Measurements from ENCODE around the gene ZNF77.
"Not testable (repeated sequence)": the region's sequence is repeated elsewhere in the genome, so short reads cannot be mapped to it uniquely, and the experiment has no call there.

ZNF77 gene

DNA sequence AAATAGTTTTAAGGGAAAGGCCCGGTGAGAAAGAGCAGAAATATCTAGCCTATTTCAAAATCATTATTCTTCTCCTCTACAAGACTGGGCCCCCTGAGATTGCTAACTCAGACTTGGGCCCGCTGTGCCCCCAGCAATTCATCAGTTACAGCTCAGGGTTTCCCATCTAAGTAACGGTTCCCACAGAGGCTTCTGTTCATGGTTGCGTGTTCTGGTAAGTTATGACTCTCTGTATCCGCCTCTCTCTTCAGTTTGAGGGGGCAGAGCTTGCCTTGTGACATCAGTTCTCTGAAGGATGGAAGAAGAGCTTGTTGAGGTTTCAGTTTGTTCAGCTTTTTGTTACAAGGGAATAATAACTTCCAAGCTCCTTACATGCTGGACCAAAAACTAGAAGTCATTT is 32.5 kb downstream of the ZNF77 start:
- no peak for DNase-seq

DNA sequence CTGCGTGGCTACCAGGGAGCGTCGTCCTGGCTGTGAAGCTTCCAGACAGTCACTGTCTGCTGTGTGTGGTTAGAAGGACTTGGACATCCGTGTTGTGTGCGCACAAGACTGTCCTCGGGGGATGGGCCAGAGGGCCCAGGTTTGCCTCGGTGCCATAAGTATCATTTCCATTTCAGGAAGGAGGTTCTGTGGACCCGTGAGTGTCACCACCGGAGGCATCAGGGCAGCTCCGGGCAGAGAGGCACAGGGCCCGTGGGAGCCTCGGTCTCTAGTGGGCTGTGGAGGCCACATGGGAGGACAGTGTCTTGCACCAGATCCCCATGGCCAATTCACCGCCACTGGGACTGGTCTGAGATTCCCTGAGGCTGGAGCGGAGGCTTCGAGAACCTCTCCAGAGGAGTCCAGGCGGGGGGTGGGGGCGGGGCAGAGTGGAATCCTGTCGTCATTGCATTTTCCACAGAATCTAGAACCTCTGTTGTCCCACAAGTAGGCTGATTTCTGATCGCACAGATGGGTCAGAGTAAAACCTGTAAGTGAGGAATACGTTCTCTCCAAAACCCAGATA is 38.1 kb downstream of the ZNF77 start:
- DNase-seq: no peak

DNA sequence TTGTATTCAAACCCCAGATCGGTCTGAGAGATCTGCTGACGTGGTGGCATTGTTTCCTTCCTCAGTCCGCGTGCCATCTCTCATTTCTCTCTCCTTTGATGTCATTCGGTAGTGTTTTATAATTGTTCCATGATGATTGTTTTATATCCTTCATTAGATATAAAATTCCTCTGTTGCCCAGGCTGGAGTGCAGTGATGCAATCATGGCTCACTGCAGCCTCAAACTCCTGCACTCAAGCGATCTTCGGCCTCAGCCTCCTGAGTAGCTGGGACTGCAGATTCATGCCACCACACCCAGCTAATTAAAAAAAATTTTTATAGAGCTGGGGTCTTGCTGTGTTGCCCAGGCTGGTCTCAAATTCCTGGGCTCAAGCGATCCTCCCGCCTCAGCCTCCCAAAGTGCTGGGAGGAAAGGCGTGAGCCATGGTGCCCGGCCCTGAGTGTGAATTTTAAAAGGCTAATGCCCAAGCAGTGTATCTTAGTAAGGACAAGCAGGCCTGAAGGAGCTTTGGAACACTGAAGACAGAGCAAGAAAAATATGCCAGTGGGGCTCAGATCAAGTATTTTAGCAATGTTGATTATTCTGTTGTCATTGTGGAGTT is 38.8 kb downstream of the ZNF77 start:
- DNase-seq: no peak

DNA sequence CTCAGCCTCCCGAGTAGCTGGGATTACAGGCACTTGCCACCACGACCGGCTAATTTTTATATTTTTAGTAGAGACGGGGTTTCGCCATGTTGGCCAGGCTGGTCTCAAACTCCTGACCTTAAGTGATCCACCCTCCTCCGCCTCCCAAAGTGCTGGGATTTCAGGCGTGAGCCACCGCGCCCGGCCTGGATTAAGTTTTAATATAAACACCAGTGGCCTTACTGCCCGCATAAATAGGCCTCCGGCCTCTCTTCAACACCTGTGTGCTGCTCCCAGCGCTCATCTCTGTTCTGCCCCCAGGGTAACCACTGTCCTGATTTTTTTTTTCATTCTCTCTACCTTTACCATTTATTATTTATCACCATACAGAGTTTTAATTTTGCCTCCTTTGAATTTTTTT is 41.4 kb downstream of the ZNF77 start:
- not testable (repeated sequence) for DNase-seq

DNA sequence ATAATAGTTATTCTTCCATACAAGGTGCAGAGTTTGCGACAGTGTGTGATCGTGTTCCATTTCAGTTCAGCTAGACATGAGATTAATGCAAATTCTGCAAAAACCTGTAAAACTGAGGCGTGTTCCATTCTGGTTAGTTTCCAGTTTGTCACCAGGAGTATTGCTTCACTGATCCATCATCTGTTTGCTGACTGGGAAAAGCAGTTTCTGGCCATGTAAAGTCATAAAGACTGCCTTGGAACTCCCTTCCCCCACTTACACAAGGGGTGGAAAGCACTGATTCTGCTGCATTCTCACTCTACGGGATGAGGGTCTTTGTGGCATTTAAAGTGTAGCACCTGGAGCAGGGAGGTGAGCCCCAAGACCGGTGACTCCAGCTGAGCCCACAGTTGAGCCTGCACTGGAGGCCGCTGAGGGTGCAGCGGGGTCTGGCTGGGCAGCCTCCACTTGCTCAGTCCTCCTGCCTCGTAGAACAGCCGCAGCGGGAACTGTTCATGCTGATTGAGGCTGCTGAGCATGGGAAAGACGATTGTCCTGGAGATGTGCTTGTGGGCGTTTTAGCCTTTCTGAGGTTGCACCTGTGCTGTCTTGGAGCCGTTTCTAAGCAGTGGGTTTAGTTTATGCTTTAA is 42.1 kb downstream of the ZNF77 start:
- no peak for DNase-seq

DNA sequence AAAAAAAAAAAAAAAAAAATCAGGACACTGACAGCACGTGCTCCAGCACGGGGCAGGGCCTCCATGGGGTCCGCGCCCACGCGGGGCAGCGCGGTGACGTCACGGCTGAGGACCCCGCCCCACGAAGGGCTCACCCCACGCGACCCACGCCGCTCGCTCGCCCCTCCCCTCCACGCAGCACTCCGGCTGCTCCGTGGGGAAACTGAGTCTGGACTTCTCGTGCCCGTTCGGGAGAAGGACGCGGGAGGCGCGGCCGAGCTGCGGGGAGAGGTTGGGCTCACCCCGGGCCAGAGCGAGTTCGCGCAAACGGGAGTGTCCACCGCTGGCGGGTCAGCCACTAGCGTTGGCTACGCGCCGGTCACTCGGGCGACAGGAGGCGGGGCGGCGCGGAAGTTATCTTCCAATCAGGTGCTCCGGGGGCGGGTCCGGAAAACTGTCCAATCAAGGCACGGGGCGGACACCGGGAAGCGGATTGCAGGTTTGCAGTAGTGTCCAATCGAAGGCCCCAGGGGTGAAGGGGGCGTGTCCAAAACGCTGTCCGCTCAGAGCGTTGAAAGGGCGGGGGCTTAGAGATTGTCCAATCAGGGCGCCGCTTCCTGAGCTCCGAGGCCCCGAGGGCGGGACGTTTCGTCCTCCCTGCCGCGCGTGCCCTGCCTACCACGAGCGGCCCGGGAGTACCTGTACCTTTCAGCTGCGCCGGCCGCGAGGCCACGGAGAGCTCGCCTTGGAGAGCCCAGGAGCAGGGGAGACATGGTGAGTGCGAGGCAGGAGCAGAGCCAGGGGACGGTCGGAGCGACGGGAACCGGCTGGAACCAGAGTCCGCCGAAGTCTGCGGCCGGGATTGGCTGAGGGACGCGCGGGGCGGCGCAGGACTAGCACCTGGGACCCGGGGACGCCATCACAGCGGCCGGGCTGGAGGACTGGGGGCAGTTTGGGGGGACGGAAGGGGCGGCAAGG is 44.2 kb downstream of the ZNF77 start, which contains the start of gene ZNF57:
Gene ZNF57, plus strand, starts transcription at position 633 of the 957 bp plus-strand sequence. Its CDS starts 118 bp downstream, at position 751.
- peak; percentile 98 to 99 for DNase-seq

DNA sequence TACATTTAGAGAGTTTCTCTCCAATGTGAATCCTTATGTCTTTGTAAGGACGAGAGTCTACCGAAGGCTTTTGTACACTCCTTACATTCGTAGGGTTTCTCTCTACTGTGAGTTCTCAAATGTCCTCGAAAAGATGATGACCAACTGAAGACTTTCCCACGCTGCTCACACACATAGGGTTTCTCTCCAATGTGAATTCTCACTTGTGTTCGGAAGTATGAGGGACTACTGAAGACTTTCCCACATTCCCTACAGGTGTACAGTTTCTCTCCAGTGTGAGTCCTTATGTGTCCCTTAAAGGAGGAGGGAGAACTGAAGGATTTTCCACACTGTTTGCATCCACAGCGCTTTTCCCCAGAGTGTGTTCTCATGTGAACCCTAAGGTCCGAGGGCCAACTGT is 48.1 kb downstream of the ZNF77 start:
- DNase-seq: no peak

DNA sequence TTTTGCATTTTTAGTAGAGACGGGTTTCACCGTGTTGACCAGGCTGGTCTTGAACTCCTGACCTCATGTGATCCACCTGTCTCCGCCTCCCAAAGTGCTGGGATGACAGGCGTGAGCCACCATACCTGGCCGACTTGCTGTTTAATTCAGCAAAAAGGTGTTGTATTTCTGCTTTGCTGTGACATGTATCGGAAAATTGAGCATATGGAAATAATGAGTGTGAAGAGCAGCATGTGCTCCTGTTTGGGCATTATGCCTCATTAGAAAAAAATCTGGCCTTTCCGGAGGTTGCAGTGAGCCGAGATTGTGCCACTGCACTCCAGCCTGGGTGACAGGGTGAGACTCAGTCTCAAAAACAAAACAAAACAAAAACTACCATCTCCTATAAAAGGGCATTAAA is 54.2 kb downstream of the ZNF77 start:
- not testable (repeated sequence) for DNase-seq

DNA sequence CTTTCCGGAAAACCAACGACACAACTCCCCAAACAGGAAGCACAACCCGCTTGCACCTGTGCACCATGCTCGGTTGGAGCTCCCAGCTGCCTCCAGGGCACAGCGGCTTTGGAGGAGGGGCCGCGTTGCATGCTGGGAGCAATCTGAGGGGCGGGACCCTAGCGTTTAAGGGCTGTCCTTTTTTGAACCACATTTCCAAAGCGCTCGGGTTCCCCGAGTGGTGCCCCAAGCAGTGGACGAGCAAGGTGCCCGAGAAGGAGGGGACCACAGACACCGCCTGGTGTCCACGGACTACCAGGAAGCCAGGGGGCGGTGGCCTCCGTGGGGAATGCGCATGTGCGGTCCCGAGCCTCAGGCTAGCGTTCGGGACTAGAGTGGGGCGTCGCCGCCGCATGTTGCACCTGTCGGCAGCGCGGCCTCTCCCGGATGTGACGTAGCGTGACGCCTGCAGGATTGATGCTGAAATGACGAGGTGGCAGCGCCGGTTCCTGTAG is 56.0 kb downstream of the ZNF77 start:
- DNase-seq: peak; percentile 90 to 92

DNA sequence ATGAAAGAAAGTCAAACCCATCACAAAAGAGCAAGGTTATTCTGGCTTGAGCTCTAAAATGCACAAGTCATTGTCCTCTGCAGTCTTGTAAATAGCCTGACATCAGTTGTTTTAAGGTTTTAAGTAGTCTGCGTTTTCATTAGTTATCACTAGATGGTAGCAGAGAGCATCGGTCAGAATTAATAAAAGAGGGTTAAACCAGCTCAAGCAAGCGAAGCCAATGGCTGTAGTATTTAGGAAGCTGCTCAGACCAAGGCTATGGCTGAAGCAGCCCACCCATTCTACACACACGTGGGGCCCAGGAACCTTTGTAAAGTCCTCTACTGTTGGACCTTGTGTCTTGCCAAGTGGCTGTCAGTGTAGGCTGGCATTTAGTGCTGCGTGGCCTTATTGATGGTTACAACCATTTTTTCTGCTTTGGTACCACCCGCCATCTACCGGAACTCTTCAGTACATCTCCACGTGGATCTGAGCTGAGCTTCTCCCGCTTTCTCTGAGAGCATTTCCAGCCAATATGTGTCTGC is 57.3 kb downstream of the ZNF77 start:
- peak; percentile 94 to 95 for DNase-seq

DNA sequence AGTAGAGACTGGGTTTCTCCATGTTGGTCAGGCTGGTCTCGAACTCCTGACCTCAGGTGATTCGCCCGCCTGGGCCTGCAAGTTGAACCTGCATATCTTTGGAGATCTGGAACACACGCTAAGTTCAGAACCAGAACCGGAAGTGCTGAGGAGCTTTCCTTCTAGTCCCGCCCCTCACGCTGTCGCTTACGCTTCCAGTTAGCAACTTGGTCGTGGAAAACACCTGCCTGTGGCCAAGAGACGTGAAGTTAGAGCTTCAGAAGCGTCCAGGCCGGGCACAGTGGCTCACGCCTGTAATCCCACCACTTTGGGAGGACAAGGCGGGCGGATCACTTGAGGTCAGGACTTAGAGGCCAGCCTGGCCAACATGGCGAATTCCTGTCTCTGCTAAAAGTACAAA is 59.0 kb downstream of the ZNF77 start:
- no peak for DNase-seq

DNA sequence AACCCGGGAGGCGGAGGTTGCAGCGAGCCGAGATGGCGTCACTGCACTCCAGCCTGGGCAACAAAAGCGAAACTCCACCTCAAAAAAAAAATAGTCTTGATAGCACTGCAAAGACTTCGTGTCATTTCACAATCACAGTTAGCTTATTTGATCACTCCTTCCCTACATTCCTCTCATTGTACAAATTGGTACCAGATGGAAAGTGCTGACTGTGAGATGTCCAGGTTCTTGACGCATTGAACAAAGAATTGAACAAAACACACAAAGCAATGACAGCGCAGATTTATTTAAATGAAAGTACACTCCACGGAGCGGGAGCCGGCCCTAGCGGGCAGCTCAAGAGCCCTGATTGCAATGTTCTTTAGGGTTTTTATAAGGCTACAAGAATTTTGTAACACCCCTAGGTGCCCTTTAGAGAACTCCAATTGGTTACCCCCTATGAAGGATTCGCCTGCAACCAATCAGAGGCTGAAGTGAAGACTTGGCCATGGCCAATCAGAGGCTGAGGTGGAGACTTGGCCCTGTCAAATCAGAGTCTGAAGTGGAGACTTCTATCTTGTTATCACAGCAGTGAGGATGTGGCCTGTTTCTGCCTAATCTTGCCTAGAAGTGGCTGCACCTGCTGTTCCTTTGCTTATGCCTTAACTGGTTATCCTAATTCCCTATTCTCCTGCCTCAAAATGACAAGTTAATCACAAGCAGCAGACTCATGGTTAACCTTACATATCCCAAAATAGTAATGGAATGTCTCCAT is 60.9 kb downstream of the ZNF77 start:
- DNase-seq: no peak
